Lower leg skin (tissue), 4 donors: ENCODE results near the gene NBPF1. TPM values are rescaled to one million over a fixed set of nuclear protein-coding genes. Genes with fewer than 3 reads are reported as not detected.
"Not testable (repeated sequence)": the region's sequence is repeated elsewhere in the genome, so short reads cannot be mapped to it uniquely, and the experiment has no call there.

Experiments
- DNase-seq, 2 donors: peaks; one replicate each; pipeline ENCODE4 v3.0.0-alpha.2; 2019; ENCODE audit warnings: low spot score in 2 of 2
- H3K4me3 ChIP-seq: fragments of 200-600 bp; sonication (generic); 2 replicates; pipeline ENCODE4 v1.5.1; 2017; ENCODE audit warnings: mild to moderate bottlenecking, low read depth; ENCODE audit not compliant: poor library complexity, severe bottlenecking
- POLR2A ChIP-seq, 2 donors: fragments of 450-650 bp; IDR thresholded peaks; one replicate each; pipeline ENCODE4 v1.6.1; 2016 to 2017; ENCODE audit warnings: antibody characterized with exemption in 2 of 2, mild to moderate bottlenecking in 1 of 2, moderate library complexity in 1 of 2
- WGBS, 2 donors: methylation state at CpG; one replicate each; pipeline ENCODE4 v1.1.5; 2018; 5-methylcytosine and 5-hydroxymethylcytosine counted together
- intact Hi-C: fragments of 100-400 bp; cut with DNase I; formaldehyde crosslinking; loops from one replicate; pipeline ENCODE4 v1.15.0; 2023; ENCODE audit warnings: low total_unique reads
- total RNA-seq, 4 donors: library from RNA; depleted of rRNA; stranded (reverse); fragments of >200 nt; gene quantifications; one replicate each; pipeline ENCODE4 v1.1.0, GENCODE V29; 2016
- TF ChIP-seq, protein P1 (sequence below), 3 donors: fragments of 450-650 bp; IDR thresholded peaks; one replicate each; pipeline ENCODE4 v1.5.1; 2016; ENCODE audit warnings: antibody characterized with exemption in 3 of 3, mild to moderate bottlenecking in 3 of 3, moderate library complexity in 2 of 3

NBPF1 gene
- total RNA-seq, 4 donors from 2014 or later = 8.2 to 19.8 (median 14.7) TPM

DNA sequence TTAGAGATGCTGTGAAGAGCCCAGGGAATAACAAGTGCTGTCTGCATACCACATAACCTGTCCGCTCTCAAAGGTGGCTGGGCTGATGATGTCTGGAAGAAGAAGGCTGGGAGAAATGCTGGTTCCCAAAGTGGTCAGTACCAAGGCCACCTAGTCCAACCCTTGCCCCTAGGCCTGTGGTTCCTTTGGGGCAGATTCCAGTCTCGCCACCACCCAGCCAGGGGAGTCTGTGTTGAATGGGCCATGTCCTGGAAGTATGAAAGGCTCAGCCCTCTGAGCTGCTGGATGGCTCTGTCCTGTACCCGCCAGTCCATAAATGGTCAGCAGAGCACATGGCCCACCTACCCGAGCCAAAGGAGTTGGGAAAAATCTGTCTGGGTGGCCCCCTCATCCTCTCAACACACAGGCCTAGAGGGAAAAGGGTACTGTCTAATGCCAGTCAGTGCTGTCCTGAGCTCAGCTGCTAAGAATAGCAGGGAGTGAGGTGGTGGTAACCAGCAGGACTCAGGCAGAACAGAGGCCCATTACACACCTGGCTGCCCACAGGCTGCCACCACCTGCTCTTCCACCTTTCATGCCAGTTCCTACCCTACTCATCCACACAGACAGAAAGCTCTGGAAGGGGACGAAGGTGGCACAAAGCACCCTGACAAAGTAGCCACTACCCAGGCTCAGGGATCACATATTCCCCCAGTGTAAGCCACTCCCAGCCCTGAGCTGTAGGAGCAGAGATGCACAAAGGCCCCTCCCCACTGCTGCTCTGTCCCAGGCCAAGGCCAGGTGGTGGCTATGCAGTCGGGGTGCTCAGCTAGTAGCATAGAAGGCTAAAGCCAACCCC is 24.8 kb upstream of the NBPF1 start:
- intact Hi-C loops, H3K4me3 ChIP-seq: not testable (repeated sequence)
- 89% methylated on average over 6 of the region's 6 CpGs for WGBS, 2 donors
- DNase-seq = peak; percentile 12 to 92

- H3K4me3 ChIP-seq, intact Hi-C loops: not testable (repeated sequence)
- WGBS, 2 donors = 84 to 91% methylated on average over 10 of the region's 10 CpGs
- DNase-seq = peak; percentile 13 to 91
Measured at GRCh38 chr1:16636551-16637195, 23.3 kb upstream of the NBPF1 start.

DNA sequence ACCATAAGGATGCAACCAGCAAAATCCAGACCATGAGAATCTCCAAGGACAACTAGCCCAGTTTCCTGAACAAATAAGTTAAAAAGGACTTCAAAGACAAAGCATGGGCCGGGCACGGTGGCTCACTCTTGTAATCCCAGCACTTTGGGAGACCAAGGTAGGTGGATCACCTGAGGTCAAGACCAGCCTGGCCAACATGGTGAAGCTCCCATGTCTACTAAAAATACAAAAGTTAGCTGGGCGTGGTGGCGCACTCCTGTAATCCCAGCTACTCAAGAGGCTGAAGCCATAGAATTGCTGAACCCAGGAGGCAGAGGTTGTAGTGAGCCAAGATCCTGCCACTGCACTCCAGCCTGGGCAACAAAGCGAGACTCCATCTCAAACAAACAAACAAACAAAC is 22.6 kb upstream of the NBPF1 start:
- intact Hi-C loops, H3K4me3 ChIP-seq: not testable (repeated sequence)
- WGBS, 2 donors = 95 to 96% methylated on average over 5 of the region's 5 CpGs
- DNase-seq = peak; percentile 14 to 89

GRCh38 chr1:16633540-16634282 is 20.3 kb upstream of the NBPF1 start:
- H3K4me3 ChIP-seq, intact Hi-C loops: not testable (repeated sequence)
- 94 to 95% methylated on average over 6 of the region's 6 CpGs for WGBS, 2 donors
- DNase-seq = peak; percentile 13 to 86

DNA sequence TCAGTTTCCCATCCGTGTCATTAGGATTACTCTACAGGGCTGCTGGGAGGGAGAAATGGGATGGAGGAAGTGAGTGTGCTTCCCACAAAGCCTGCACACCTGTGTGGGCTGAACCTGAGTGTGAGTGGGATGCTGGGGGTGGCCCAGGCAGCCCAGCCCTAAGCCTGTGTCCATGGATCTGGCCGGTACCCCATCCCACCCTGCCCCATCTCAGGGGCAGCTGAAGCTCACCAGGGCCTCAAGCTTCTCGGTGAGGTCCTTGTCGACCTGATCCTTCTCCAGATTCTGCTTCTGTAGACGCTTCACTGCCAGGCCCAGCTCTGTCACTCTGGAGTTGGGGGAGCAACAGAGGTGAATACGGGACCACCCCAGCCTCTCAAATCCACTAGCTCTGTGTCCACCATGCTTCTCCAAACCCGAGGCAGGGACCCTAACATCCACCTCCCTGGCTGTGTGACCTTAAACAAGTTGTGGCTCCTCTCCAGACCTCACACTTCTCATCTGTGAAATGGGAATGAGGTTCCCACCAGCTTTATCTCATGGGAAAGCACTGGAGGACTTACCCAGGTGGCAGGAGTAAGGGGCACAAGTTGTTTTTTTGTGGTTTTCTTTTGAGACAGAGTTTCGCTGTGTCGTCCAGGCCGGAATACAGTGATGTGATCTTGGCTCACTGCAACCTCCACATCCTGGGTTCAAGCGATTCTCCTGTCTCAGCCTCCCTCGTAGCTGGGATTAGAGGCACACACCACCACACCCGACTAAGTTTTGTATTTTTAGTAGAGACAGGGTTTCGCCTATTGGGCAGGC is 18.9 kb upstream of the NBPF1 start:
- 90 to 92% methylated on average over 14 of the region's 14 CpGs for WGBS, 2 donors
- H3K4me3 ChIP-seq, intact Hi-C loops: not testable (repeated sequence)
- DNase-seq = peak in 1 of 2 donors; percentile 86

DNA sequence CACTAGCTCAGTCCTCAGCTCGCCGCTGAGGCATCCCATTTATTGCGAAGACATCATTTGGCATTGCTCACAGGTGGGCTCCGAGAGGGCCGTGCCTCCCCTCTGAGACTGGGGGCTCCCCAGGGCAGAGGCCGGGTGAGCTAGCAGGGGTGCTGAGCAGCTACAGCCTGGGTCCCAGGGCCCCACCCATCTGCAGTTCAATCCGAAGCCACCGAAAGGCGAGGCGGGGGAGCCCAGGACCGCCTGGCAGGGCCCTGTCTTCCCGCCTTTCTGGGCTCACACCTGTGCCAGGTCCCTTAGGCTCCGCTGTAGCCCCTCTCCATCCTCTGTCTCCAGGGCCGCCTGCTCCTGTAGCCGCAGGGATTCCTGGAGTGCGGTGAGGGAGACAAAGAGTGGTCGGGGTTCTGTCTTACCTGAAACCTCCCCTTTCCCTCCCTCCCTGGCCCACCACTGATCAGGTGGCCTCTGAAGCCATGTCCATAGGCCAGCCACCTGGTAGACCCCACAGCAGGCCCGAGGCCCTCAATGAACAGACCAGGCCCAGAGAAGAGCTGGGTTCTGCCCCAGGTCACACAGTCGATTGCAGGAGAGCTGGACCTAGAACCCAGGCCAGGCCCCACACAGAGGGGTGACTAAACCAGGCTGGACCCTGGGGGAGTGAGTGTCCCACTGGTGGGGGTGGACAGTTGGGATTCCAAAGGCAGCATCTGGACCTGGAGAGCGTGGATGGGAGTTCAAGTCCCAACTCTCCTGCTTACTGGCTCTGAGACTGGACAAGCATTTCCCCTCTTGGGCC is 18.1 kb upstream of the NBPF1 start:
- TF ChIP-seq POLR2A (IDR thresholded peaks at IDR 0.05) = no peak
- TF ChIP-seq, protein P1, sequence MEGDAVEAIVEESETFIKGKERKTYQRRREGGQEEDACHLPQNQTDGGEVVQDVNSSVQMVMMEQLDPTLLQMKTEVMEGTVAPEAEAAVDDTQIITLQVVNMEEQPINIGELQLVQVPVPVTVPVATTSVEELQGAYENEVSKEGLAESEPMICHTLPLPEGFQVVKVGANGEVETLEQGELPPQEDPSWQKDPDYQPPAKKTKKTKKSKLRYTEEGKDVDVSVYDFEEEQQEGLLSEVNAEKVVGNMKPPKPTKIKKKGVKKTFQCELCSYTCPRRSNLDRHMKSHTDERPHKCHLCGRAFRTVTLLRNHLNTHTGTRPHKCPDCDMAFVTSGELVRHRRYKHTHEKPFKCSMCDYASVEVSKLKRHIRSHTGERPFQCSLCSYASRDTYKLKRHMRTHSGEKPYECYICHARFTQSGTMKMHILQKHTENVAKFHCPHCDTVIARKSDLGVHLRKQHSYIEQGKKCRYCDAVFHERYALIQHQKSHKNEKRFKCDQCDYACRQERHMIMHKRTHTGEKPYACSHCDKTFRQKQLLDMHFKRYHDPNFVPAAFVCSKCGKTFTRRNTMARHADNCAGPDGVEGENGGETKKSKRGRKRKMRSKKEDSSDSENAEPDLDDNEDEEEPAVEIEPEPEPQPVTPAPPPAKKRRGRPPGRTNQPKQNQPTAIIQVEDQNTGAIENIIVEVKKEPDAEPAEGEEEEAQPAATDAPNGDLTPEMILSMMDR (IDR thresholded peaks at IDR 0.05) = no peak
- intact Hi-C loops = no loop called here
- no peak overlapping the region for H3K4me3 ChIP-seq
- 87 to 88% methylated on average over 20 of the region's 20 CpGs for WGBS, 2 donors
- peak in 1 of 2 donors; percentile 93 for DNase-seq

- peak in 1 of 2 donors; percentile 90 for DNase-seq
- TF ChIP-seq, protein P1 (IDR thresholded peaks at IDR 0.05) = no peak
- 92 to 95% methylated on average over 36 of the region's 36 CpGs for WGBS, 2 donors
- intact Hi-C loops = no loop called here
- H3K4me3 ChIP-seq = no peak overlapping the region
Measured at GRCh38 chr1:16630661-16631247, 17.4 kb upstream of the NBPF1 start.

DNA sequence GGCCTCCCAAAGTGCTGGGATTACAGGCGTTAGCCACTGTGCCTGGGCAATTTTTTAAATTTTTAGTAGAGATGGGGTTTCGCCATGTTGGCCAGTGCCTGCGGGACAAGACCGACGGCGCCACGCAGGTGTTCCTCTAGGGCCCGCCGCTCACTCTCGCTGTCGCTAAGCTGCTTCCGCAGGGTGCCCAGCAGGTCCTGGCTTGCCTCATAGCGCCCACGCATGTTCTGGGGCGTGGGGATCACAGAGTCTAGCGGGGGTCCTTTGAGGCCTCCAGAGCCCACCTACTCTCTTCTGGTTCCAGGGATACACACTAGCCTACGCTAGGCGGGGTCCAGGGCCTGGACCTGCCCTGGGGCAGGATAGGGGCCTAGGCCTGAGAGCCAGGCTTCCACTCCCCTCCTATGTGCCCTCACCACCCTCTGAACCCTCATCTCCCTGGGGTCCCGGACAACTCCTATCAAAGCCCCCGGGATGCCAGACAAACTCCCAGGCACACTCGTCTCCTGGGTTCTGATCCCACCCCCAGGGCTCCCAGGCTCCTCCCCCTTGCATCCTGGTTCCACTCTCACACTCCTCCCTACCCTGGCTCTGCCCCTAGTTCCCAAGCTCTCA is 16.7 kb upstream of the NBPF1 start:
- DNase-seq = peak in 1 of 2 donors; percentile 90
- 95 to 96% methylated on average over 21 of the region's 21 CpGs for WGBS, 2 donors
- intact Hi-C loops, H3K4me3 ChIP-seq: not testable (repeated sequence)
